ENCODE data around the gene KCNC3. TPM values are rescaled to one million over a fixed set of nuclear protein-coding genes. Genes with fewer than 3 reads are reported as not detected.

KCNC3 gene
- total RNA-seq, 1 donor from 2014 or later, result 44.3 TPM

GRCh38 chr19:50322931-50323781, 6.0 kb downstream of the KCNC3 start:
- DNase-seq, result no peak
- CTCF ChIA-PET, result no interaction called here
- Mint-ChIP-seq H3K36me3 (ENCODE audit: low read depth) (peaks cover 21% of the 10 kb centered on the region), H3K9me3 (no peaks in the 10 kb centered on the region), H3K4me1 (peaks cover 28% of the 10 kb centered on the region), H3K27me3 (peaks cover 5% of the 10 kb centered on the region), H3K27ac (no peak overlapping the region), H3K4me3 (no peak overlapping the region)
- ATAC-seq (ENCODE audit: low read depth), result no peak
- intact Hi-C loops (cut with micrococcal nuclease), result no loop called here
- TF ChIP-seq CTCF (IDR thresholded peaks at IDR 0.05), result no peak
- POLR2A ChIA-PET, result interaction anchor here (0.8 kb wide), 1 partner anchor 139 kb away, joined by 3 read pairs; no protein-coding TSS in a partner anchor

GRCh38 chr19:50322234-50322633, 6.9 kb downstream of the KCNC3 start:
- no peak overlapping the region for H3K27ac Mint-ChIP-seq
- no peak overlapping the region for H3K4me3 Mint-ChIP-seq
- H3K4me1 Mint-ChIP-seq, result peaks cover 21% of the 10 kb centered on the region
- TF ChIP-seq CTCF (IDR thresholded peaks at IDR 0.05), result no peak
- ChIA-PET CTCF (no interaction called here), POLR2A (interaction anchor here (1.2 kb wide), 1 partner anchor 19 kb away, joined by 3 read pairs; no protein-coding TSS in a partner anchor)
- DNase-seq (no peak), ATAC-seq (ENCODE audit: low read depth) (no peak)
- intact Hi-C loops (cut with micrococcal nuclease), result no loop called here
- H3K36me3 Mint-ChIP-seq (ENCODE audit: low read depth), result peaks cover 21% of the 10 kb centered on the region
- no peaks in the 10 kb centered on the region for H3K27me3 Mint-ChIP-seq
- H3K9me3 Mint-ChIP-seq, result no peaks in the 10 kb centered on the region

DNA sequence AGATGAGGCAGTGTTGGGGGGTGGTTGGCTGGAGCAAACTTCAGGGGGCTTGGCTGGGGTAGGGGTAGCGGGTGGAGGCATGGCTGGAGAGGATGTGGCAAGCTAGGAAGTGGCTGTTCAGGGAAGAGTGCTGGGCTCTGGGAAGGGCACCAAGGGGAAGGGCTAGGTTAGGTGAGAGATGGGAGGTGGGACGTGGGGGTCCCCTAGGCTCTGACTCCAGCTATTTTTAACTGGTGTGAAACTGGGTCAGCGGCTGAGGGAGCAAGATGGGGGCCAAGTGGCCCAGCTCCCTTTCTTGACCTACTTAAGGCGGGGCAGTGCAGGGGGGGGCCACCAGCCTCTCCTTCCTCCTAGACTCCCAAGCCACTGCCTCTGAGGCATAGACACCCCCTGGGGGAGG, 7.3 kb downstream of the KCNC3 start:
- ChIA-PET CTCF (no interaction called here), POLR2A (interaction anchor here (0.6 to 1.2 kb wide), 3 partner anchors 19 to 1115 kb away, joined by 3 to 8 read pairs (median 3); no protein-coding TSS in a partner anchor)
- Mint-ChIP-seq H3K27me3 (no peaks in the 10 kb centered on the region), H3K27ac (no peak overlapping the region), H3K9me3 (no peaks in the 10 kb centered on the region), H3K4me3 (no peak overlapping the region), H3K36me3 (ENCODE audit: low read depth) (peaks cover 21% of the 10 kb centered on the region), H3K4me1 (peaks cover 17% of the 10 kb centered on the region)
- no peak for TF ChIP-seq CTCF (IDR thresholded peaks at IDR 0.05)
- intact Hi-C loops (cut with micrococcal nuclease), result no loop called here
- no peak for ATAC-seq (ENCODE audit: low read depth)
- no peak for DNase-seq

DNA sequence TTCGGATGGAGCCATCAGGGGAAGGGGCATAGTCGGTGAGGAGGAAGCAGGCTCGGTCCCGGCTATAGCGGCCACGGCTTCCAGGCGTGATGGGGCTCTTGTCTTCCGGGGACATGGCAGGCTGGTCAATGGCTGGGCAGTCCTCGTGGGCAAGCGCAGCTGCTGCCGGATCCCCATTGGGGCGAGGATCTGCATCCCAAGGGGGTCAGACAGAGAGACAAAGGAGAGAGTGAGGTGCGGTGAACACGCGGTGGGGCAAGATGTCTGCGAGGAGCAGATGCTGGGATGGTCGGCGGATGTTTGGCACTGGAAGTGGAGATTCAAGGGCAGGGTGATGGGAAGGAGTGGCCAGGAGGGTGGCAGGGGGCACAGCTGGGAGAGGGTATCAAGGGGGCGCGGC, 8.6 kb downstream of the KCNC3 start:
- H3K27ac Mint-ChIP-seq, result no peak overlapping the region
- no peak for TF ChIP-seq CTCF (IDR thresholded peaks at IDR 0.05)
- ATAC-seq (ENCODE audit: low read depth) (no peak), DNase-seq (no peak)
- H3K4me1 Mint-ChIP-seq, result peaks cover 15% of the 10 kb centered on the region
- H3K36me3 Mint-ChIP-seq (ENCODE audit: low read depth), result peaks cover 21% of the 10 kb centered on the region
- no peak overlapping the region for H3K4me3 Mint-ChIP-seq
- ChIA-PET POLR2A (interaction anchor here (0.7 kb wide), 1 partner anchor 8 kb away, joined by 3 read pairs; no protein-coding TSS in a partner anchor), CTCF (no interaction called here)
- intact Hi-C loops (cut with micrococcal nuclease), result no loop called here
- no peaks in the 10 kb centered on the region for H3K9me3 Mint-ChIP-seq
- H3K27me3 Mint-ChIP-seq, result peaks cover 7% of the 10 kb centered on the region

- Mint-ChIP-seq H3K27me3 (peaks cover 8% of the 10 kb centered on the region), H3K27ac (no peak overlapping the region), H3K36me3 (ENCODE audit: low read depth) (peaks cover 21% of the 10 kb centered on the region), H3K4me3 (no peak overlapping the region), H3K9me3 (no peaks in the 10 kb centered on the region), H3K4me1 (peaks cover 15% of the 10 kb centered on the region)
- ChIA-PET CTCF (no interaction called here), POLR2A (interaction anchor here (0.6 kb wide), 2 partner anchors 15 to 184 kb away, joined by 3 to 4 read pairs; no protein-coding TSS in a partner anchor)
- intact Hi-C loops (cut with micrococcal nuclease), result no loop called here
- no peak for DNase-seq
- no peak for ATAC-seq (ENCODE audit: low read depth)
- TF ChIP-seq CTCF (IDR thresholded peaks at IDR 0.05), result no peak
Measured at GRCh38 chr19:50320051-50320450, 9.1 kb downstream of the KCNC3 start.
